Stimulated activated CD4-positive, alpha-beta T cell treated with anti-CD3 and anti-CD28 coated beads, Interleukin-12 subunit alpha, Interleukin-12 subunit beta, amount 100 ng/mL, for 24 hours (primary cell): Measurements from ENCODE around the gene HLA-DMB.
"Not testable (repeated sequence)": the region's sequence is repeated elsewhere in the genome, so short reads cannot be mapped to it uniquely, and the experiment has no call there.

Experiments used
- DNase-seq, 2 experiments: peaks; one replicate each; pipeline ENCODE4 v3.0.0-alpha.2; 2020; ENCODE audit warnings: low read depth in 2 of 2

HLA-DMB gene

DNA sequence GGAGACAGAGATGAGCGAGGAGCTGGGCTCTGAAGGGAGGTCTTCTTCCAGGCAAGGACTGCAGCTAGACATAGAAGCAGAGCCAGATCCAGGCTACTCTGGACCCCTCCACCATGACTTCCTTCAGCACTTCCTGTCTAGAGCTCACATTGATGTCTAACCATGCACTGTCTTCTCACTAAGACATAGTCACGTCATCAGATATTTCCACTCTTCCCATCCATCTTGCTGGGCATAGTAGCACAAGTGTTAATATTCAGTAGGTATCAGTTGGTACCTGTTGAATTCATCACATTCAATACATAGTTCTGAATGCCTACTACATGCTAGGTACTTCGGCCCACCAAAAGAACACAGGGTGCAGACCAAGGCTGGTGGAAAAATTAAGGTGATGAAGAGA, 9.2 kb upstream of the HLA-DMB start:
- DNase-seq = no peak

DNA sequence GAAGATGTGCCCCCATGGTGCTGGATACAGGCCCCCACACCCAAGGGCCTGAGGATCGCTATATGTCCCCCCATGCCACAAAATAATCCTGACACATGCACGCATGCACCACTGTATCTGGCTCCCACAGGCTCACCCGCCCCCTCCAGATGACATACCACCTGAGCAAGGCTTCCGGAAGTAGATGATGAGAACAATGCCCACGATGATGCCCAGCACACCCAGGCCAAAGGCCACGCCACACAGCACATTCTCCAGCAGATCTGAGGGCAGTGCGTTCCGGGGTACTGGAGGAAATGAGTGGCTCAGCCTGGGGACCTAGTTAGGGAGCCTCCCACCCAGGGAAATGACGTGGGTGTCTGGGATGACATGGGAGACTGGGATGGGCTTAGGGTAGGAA, 8.3 kb upstream of the HLA-DMB start:
- no peak for DNase-seq

GRCh38 chr6:32947552-32948465, 7.0 kb upstream of the HLA-DMB start:
- DNase-seq = no peak

GRCh38 chr6:32946893-32947292, 6.1 kb upstream of the HLA-DMB start:
- DNase-seq = no peak

GRCh38 chr6:32945953-32946352, 5.1 kb upstream of the HLA-DMB start:
- DNase-seq = no peak

DNA sequence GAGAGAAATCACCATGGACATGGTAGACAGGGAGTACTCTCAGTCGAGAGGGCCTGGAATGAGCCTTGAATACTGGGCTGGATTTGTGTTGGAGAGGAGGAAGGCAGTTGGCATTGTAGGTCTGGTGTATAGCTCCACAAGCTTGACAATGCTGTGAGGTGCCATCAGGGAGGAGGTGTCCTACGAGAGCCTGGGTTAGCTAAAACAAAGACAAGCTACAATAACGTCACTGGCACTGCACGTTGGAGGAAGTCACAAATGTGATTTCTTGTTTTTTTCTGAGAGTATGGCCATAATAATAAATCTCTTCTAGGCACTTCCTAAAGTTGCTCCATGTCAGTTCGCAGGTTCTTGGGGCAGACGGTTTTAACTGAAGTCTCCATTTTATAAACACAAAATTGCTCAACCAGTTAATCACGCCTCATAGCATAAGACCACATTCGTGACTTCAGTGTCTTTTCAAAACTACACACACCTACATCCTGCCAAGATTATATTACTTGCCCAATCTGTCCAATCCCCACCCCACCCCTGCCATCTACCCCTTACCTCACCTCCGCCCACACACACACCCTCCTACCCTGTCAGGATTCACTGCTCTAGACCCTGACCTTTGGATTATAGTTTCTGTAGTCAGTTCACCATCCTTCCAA, 4.4 kb upstream of the HLA-DMB start:
- DNase-seq = no peak

DNA sequence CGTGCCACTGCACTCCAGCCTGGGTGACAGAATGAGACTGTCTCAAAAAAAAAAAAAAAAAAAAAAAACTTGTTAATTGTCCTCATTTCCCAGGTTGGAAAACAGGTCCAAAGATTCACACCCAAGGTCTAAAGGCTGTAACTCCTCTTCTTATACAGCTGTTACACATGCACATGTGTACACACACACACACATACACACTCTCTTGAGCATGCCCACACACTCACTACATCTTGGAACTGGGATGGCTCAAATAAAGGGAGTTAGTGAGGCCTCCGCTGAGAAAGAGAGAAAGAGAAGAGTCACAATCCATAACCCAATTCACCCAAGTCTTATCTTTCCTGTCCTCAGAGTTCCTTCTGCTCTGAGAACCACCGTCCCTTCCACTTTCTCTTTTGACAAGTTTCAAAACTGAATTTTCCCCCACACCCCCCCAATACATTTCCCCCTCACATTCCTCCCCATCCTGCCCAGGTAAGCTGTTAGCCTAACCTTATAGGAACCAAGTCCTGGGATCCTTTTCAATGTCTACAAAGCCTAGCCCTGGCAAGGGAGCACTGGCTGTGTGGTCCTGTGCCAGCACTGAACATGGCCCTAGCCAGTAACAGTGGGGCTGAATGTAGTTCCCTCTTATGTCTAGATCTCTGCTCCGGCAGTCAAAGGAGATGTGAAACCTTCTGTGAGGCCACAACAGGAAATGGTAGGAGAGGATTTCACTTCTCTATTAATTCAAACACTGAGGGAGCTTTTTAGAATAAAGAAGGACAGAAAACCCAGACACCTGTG, 3.2 kb upstream of the HLA-DMB start:
- DNase-seq = no peak

GRCh38 chr6:32942555-32943123, 1.8 kb upstream of the HLA-DMB start:
- DNase-seq = not testable (repeated sequence)

- peak in 1 of 2 experiments; percentile 14 for DNase-seq
Measured at GRCh38 chr6:32941214-32941768, 463 bp upstream of the HLA-DMB start.

DNA sequence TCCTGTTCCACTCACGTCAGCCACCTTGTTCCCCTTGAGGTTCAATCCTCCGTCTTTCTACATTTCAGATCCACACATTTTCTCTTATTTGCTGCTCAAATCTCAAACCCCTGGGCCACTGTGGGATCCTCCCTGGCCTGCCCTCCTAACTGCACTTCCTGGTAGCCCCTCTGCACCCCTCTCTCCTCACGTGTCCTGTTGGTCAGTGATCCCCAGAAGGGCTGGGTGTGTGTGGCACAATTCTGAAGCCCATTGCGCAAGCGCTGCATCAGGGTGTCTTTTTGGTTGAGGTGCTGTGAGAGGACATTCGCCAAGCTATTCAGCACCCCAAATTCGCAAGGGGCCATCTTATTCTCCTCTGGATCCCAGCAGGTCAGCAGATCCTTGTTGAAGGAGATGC, 2.3 kb downstream of the HLA-DMB start:
- no peak for DNase-seq

DNA sequence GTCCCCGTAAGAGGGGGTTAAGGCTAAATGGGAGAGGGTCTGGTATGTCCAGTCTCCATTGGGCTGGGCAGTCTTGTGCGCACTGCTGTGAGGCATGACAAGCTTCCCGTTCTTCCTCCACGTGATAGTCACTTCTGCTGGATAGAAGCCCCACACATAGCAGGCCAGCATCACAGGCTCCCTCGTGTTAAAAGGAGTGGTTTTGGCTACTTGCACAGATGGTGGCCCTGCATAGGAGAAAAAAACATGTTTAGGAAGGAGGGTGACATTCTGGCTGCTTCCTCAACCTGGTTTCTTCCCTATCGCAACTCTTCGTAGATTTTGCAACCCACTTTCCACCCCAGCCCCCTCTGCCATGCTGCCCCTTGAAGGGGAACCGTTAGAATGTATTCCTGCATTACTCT, 3.6 kb downstream of the HLA-DMB start:
- DNase-seq = no peak

- no peak for DNase-seq
Measured at GRCh38 chr6:32936239-32937152, 4.3 kb downstream of the HLA-DMB start.

GRCh38 chr6:32935551-32936238, 5.1 kb downstream of the HLA-DMB start:
- DNase-seq = no peak

DNA sequence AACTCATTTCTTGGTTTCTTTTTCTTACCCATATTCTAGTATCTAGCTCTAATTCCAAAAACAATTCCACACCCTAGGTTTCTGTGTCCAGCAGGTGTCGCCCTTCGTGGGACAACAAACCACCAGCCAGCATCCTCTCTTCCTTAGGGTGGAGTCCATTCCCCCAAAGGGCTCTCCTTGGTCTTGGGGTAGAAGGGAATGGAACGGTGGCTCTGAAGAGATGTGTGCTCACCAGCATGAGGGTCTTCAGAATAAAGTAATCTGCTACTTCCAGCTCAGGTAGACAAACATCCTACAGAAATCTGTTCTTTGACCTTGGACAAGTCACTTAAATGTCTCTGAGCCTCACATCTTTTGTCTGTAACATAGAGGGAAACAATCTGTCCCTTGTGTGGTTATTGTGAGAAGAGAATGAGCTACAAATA, 7.2 kb downstream of the HLA-DMB start:
- peak; percentile 51 to 76 for DNase-seq

GRCh38 chr6:32932132-32932868, 8.5 kb downstream of the HLA-DMB start:
- no peak for DNase-seq

DNA sequence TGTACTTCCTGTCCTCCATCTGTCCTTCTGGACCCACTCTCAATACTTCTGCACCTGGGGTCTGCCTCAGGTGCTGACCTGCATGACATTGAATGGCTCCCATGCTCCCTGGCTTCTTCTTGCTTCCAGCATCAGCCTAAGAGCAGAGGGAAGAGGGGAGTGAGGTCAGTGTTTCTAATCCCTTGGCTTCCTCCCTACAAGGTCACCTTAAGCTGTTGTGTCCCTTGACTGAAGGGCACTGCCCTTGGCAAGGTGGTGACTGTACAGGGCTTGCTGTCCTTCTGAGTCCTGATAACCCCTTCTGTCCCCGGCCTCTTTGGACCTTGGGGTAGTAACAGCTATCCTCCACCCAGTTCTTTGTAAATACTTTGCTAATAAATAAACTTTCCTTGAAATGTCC, 9.6 kb downstream of the HLA-DMB start:
- no peak for DNase-seq

DNA sequence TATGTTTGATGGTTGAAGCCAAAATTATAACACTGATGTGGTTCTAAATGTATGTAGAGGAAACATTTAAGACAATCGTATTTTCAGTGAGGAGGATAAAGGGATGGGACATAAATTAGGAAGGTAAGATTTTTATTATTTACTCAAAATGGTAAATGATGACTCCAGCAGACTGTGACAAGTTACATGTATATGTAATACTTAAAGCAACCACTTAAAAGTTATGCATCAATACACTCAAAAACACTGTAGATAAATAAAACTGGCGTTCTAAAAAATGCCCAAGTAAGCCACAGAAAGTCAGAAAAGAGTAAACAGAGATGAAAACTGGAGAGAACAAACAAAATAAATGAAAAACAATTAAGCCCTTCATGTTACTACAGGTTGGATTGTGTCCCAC, 18.7 kb downstream of the HLA-DMB start:
- no peak for DNase-seq

- no peak for DNase-seq
Measured at GRCh38 chr6:32920715-32921114, 20.1 kb downstream of the HLA-DMB start.

GRCh38 chr6:32912951-32913350, 27.9 kb downstream of the HLA-DMB start:
- no peak for DNase-seq
